ENCODE data around the gene NCKAP5. TPM values are rescaled to one million over a fixed set of nuclear protein-coding genes. Genes with fewer than 3 reads are reported as not detected.

The NCKAP5 gene
- total RNA-seq, 1 donor from 2014 or later = not detected

- intact Hi-C loops (cut with micrococcal nuclease) = no loop called here
Measured at GRCh38 chr2:133498662-133499585, 69.3 kb downstream of the NCKAP5 start.

DNA sequence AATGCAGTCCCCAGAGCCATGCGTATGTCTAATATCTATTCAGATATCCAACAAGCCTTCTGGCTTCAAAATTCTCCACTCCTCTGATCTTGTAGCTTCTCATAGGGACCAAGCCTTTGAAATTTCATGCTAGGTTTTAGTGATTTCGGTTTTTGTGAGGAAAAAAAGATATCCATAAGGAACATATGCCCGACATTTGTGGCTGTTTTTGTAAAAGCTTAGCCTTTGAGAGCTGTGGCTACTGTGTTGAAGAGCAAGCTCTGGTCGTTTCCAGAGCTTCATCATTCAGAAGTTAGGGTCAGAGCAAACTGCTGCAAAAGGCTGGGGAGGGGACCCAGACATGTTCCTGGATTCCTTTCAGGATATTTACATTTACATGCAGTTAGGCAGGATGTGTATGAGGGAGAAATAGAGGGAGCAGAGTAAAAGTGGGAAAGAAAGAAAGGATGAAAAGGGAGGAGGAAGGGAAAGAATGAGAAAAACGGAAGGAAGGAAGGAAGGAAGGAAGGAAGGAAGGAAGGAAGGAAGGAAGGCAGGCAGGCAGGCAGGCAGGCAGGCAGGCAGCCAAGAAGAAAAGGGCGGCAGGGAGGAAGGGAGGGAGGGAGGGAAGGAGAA is 70.2 kb downstream of the NCKAP5 start:
- intact Hi-C loops (cut with micrococcal nuclease) = no loop called here

- intact Hi-C loops (cut with micrococcal nuclease) = no loop called here
Measured at GRCh38 chr2:133497270-133497893, 70.9 kb downstream of the NCKAP5 start.

GRCh38 chr2:133496501-133497269 is 71.6 kb downstream of the NCKAP5 start:
- intact Hi-C loops (cut with micrococcal nuclease) = no loop called here

DNA sequence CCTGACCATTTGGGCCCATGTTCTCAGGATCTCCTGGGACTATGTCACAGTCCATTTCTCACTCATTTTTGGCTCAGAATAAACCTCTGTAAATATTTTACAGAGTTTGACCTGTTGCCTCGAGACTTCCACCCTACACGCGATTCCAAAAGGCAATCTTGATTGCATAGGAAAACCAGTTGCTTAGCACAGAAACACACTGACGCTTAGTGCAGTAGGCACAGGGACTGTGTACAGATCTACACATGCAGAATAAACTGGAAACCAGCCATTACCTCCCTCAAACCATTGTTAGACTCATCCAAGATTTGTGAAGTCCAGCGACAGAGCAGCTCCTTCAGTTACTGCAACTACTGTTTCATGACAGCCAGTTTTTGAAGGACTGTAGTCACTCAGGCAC is 73.0 kb downstream of the NCKAP5 start:
- intact Hi-C loops (cut with micrococcal nuclease) = no loop called here

DNA sequence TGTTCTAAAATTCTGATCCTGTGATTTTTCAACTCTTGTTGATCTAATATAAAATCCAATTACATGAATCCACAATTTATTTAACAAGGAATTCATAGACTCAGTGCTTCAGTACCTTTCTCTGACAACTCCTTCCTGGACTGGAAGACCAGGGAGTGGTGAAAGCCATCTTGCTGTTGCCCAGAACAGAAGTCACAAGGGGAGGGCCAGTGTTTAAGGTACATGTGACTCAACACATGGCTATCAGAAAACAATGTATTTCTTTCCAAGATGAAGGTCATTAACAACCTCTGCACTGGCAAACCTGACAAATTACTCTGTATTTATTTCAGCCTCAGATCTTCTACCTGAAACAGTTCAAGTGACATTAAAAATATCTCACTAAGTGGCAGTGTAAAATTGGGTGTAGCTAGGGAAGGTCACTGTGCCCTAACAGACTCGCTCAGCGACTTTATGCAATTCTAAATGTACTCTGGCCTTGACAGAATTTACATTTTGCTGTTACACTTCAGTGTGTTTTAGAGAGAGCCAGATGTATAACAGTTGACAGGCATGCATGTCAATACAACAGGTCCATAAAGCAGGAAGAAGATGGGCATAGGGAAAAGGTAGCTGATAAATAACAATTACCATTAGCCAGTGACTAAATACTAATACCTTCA is 75.4 kb downstream of the NCKAP5 start:
- intact Hi-C loops (cut with micrococcal nuclease) = no loop called here

DNA sequence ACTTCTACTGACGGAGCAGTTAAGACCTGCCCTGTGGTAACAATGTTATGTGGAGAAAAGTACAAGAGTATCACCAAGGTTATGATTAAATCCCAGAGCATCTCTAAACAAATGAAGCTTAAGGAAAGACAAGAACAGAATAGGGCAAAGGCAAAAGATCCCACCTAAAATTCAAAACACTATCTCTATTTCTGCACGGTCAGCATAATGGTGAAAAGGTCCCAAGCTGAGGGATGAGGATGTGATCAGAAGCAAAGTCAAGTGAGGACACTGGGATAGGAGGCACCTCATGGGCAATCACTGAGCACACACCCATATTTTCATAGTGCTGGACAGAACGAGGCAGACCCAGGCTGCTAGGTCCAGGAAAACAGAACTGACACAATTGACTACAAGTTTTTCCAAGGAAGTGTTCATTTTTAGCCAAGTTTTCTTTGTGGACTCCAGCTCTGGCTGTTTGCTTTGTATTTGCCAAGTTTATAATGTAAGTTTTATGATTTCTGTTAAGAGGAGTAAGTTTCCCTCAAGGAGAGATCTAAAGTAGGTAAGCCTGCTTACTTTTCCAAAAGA is 77.8 kb downstream of the NCKAP5 start:
- intact Hi-C loops (cut with micrococcal nuclease) = no loop called here

DNA sequence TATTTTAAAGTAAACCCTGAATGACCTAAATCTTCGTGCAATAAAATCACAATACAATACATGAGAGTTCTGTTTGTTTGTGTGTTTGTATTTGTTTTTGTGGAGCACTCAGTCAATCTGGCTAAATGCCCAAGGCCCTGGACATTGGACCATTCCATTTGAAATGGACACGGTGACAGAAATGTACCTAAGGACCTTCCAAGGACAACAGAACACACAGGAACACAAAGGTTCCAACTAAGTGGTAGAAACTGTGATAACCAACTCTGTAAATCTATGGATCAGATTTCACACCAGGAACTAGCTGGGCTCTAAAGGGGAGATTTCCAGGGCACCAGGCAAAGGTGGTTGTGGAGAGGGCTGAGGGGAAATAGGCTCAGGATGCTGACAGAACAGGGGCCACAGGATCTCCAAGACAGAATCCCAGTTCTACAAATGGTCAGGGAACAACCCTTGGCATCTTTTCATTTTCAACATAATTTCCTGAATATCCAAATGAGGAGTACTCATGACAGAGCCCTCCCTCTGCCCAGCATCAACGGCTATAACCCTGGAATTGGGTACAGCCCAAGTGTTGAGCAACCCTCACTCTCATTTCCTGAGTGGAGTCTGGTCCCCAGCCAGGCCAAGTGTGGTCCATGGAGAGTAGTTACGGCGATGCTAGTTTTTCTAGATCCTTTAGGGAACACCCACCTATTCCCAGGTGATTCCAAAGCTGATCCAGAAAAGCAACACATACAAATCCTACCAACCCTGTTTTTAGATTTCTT is 78.4 kb downstream of the NCKAP5 start:
- intact Hi-C loops (cut with micrococcal nuclease) = no loop called here

DNA sequence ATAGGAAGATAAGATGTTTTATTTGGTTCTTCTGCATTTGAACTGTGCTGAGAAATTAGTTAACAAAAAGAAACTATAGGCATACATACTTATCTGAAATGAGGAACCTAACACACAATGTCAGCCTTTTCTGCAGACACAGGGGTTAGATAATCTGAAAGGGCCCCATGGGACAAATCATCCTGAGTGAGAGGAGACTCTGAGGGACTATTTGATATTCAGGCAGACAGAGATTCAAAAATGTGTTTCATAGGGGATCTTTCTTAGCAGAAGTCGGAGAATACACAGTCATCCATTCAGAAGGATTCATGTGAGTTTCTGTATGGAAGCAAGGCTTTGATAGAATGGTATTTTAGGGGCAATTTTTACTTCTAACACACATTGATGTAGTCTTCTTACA is 79.1 kb downstream of the NCKAP5 start:
- intact Hi-C loops (cut with micrococcal nuclease) = no loop called here

- intact Hi-C loops (cut with micrococcal nuclease) = no loop called here
Measured at GRCh38 chr2:133486771-133487191, 81.5 kb downstream of the NCKAP5 start.

DNA sequence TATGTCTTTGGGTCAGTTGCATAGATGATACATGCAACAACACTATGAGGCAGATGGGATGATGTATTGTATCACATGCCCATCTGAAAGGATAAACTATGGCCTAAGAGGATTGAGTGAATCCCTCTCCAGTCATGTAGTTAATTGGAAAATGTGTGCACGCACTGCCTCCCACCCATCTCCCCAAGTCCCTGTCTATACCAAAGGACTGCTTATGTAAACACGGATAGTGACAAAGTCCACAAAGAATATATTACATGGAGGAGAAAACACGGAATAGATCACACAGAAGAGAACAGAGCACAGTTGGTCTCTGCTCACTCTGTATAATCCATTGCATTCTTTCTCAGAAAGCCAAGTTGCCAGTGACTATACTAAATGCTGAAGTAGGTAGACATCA is 82.4 kb downstream of the NCKAP5 start:
- intact Hi-C loops (cut with micrococcal nuclease) = no loop called here

- intact Hi-C loops (cut with micrococcal nuclease) = no loop called here
Measured at GRCh38 chr2:133484784-133485183, 83.5 kb downstream of the NCKAP5 start.

GRCh38 chr2:133484106-133484505 is 84.2 kb downstream of the NCKAP5 start:
- intact Hi-C loops (cut with micrococcal nuclease) = no loop called here

- intact Hi-C loops (cut with micrococcal nuclease) = no loop called here
Measured at GRCh38 chr2:133483181-133483580, 85.1 kb downstream of the NCKAP5 start.

DNA sequence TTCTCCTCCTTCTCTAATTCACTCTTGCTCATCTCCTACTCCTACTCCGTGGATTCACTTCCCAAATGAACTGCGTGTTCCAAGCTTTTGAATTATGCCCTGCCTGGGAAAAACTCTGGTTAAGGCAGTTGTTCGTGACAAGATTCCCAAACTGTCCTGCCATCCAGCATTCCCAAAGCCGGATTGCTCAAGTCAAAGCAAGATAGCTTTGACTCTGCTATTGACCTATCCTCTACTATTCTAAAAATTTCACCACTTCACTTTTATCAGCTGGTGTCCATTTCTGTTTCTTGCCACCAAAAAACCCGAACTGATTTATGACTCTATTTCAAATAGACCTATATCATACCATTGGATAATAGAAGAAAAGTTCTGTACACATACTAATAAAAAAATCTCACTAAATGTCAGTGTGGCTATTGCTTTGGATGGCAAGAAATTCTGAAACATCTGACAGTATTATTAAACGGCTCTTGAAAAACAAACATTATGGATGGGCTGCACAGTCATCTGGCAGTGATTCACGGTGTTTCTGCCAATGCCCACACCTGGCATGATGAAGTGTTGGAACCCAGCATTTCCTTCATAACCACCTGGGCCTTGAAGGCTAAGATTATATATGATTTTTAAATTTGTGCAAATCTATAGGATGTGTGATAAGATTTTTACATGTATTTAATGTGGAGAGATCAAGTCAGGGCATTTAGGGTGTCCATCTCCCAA is 87.4 kb downstream of the NCKAP5 start:
- intact Hi-C loops (cut with micrococcal nuclease) = no loop called here

DNA sequence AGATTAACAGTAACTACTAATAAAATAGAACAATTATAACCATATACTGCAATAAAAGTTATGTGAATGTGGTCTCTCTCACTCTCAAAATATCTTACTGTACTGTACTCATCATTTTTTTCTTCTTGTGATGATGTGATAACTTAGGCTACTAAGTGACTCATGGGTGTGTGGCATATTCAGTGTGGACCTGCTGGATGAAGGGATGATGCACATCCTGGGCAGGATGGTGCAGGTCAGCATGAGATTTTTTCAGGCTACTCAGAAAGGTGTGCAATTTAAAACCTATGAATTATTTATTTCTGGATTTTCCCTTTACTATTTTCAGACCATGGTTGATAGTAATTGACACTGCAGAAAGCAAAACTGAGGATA is 90.7 kb downstream of the NCKAP5 start:
- intact Hi-C loops (cut with micrococcal nuclease) = no loop called here

DNA sequence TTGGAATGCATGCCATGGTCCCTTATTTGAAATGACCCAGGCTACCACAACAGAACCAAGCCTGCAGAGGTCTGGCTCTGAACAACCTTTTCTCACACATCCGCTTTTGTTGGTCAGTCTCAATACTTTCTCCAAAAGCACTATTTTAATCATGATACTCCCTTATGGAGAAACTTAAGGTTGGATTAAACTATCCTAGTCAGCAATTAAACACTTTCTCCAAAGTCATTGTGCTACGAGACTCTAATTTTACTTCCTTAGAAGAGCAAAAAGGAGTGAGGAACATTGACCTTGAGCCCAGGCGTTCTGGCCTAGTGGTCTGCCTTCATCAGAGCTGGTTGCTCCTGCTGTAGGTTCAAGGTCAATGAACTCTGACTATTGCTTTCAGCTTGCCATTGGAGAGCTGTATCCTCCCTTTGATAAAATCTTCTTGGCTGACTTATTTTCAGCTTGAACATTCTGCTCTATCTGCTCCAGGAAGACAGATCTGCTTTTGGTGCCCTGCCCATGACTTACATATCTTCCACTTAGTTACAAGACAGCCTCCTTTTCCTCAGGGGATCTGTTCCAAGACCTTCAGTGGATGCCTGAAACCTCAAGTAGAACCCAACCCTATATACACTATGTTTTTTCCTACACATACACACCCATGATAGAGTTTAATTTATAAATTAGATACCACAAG is 91.2 kb downstream of the NCKAP5 start:
- intact Hi-C loops (cut with micrococcal nuclease) = no loop called here

- intact Hi-C loops (cut with micrococcal nuclease) = no loop called here
Measured at GRCh38 chr2:133476286-133476685, 92.0 kb downstream of the NCKAP5 start.

GRCh38 chr2:133475610-133476009 is 92.7 kb downstream of the NCKAP5 start:
- intact Hi-C loops (cut with micrococcal nuclease) = no loop called here

Data from T-helper 1 cell treated with Interleukin-12 subunit alpha and Interleukin-12 subunit beta and Interleukin-4 antibody, amounts not matched to agents 30 ng/mL and 1 ng/mL, for 36 hours (primary cell).